Kidney tubule cell (primary cell): ENCODE data around the gene RAB10.
"Not testable (repeated sequence)": the region's sequence is repeated elsewhere in the genome, so short reads cannot be mapped to it uniquely, and the experiment has no call there.

Source experiments
- DNase-seq: peaks from one replicate; pipeline ENCODE4 v3.0.0-alpha.2; 2018; ENCODE audit warnings: low spot score

The RAB10 gene

GRCh38 chr2:26016012-26016705 is 17.7 kb upstream of the RAB10 start:
- DNase-seq, result no peak

- DNase-seq, result not testable (repeated sequence)
Observed at GRCh38 chr2:26016706-26017045, 17.2 kb upstream of the RAB10 start.

DNA sequence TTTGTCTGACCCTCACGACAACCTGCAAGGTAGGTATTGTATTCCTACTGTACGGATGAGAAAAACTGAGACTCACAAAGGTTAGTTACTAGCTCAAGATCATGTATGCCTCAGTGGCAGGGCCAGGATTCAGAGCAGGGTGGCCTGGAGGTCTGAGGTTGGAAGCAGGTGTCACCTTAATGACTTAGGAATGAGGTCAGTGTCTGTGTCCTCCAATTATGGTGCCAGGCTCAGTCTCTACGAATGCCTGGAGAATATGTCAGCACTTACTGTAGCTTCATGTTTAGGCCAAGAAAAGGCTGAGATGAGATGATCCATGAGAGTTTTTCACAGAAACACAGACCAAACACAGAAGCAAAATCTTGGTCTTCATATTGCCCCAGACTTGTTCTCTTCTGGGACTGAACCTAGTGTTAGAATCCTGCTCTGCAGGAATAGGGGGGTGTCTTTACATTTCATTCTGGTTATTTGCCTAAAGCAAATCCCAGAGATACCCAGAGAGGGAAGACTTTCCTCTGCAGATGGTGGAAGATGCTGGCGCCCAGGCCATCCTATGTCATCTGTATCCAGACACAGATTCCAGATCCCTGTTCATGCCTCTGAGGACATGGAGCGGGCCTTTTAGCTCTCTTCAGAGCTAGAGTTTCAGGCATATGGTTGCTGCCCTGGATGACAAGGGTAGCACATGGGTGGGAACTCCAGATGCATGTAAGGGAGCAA is 16.3 kb upstream of the RAB10 start:
- DNase-seq, result peak; percentile 77

GRCh38 chr2:26018184-26019055 is 15.5 kb upstream of the RAB10 start:
- peak; percentile 96 for DNase-seq

- DNase-seq, result peak; percentile 52
Observed at GRCh38 chr2:26020231-26020640, 13.6 kb upstream of the RAB10 start.

DNA sequence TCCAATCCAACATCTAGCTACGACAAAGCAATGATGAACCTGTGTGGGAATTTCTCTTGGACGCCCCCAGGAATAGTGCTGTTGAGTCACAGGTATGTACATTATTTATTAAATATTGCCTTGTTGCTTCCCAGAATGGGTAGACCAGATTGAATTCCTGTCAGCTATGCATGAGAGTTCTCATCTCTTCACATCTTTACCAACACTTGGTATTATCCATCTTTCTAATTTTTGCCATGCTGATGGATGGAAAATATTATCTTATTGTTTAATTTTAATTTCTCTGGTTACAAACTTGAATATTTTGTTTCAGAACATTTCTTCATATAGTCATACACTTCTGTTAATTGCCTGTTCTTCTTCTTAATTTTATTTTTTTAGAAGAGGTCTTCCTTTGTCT is 9.6 kb upstream of the RAB10 start:
- no peak for DNase-seq

- DNase-seq, result no peak
Observed at GRCh38 chr2:26025509-26025908, 8.4 kb upstream of the RAB10 start.

DNA sequence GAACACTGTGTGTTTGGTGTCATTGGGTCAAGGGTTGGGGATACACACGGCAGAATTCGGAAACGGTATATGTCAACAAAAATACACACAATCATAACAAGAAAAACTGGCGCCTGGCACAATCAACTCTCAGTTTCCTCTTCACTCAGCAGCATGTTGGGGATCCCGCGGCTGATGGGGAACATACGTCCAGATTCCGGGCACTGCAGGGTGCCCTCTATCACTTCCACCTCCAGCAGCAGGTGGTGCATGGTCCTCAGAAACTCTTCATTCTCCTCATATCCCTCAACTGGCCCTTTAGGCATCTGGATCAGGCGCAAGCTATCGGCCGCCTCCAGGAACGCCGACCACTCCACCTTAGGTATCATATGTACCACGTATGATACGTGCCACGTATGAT is 5.8 kb upstream of the RAB10 start:
- not testable (repeated sequence) for DNase-seq

DNA sequence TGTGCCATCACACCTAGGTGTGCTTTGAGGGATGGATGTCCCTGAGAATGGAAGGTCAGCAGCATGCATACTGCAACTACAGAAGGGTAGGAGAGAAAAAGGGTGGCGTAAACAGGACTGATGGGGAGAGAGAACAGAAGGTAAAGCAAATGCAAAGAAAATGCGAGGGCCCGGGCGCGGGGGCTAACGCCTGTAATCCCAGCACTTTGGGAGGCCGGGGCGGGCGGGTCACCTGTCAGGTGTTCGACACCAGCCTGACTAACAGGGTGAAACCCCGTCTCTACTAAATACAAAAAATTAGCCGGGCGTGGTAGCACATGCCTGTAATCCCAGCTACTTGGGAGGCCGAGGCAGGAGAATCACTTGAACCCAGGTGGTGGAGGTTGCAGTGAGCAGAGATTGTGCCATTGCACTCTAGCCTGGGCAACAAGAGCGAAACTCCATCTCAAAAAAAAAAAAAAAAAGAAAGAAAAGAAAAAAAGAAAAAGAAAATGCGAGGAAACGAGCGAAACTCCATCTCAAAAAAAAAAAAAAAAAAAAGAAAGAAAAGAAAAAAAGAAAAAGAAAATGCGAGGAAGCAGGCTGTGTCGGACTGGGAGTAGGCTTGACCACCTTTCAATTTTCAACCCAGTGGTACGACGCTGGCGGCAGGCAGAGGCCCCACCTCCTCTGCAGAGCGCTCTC is 1.2 kb upstream of the RAB10 start:
- DNase-seq, result not testable (repeated sequence)

- DNase-seq, result peak; percentile 87
Observed at GRCh38 chr2:26033270-26033817, 540 bp upstream of the RAB10 start.

DNA sequence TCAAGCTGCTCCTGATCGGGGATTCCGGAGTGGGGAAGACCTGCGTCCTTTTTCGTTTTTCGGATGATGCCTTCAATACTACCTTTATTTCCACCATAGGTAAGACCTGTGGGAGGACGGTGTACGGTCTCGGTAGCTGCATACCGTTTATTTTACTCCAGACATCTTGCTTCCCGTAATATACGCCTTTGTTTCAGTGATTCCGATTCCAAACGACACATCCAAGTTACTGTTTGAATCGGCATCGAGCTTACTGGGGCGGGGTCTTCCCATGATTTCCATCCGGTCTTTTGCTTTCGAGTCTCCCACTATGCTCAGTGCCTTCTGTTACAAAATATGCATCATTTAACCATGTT is 731 bp downstream of the RAB10 start:
- no peak for DNase-seq

DNA sequence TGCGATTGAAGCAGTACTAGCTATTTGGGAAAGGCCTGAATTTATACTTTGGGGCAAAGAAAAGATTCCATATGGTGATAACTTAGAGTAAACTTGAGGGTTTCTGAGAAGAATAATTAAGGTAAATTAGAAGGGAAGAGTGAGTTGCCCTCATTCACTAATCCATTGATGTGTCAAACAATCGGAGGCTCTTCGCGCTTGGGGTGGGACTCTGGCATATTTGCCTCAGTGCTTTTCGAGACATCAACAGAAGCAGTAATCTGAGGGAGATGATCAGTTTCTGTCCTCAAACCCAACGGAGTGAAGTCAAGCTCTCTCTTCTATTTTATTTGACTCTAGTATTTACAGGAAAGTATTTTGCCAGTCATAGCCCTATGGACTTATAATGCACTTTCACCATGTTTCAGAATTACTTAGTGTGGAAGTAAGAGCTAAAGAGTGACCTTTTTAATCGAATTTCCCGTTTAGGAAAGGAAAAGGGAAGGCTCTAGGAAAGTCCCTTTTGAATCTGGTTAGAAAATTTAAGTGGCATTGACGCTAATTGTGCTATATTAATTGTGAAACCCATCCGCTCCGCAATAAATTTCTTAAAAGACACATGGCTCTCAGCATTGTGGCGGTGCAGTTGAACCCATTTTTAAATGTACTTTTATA is 1.3 kb downstream of the RAB10 start:
- peak; percentile 26 for DNase-seq

DNA sequence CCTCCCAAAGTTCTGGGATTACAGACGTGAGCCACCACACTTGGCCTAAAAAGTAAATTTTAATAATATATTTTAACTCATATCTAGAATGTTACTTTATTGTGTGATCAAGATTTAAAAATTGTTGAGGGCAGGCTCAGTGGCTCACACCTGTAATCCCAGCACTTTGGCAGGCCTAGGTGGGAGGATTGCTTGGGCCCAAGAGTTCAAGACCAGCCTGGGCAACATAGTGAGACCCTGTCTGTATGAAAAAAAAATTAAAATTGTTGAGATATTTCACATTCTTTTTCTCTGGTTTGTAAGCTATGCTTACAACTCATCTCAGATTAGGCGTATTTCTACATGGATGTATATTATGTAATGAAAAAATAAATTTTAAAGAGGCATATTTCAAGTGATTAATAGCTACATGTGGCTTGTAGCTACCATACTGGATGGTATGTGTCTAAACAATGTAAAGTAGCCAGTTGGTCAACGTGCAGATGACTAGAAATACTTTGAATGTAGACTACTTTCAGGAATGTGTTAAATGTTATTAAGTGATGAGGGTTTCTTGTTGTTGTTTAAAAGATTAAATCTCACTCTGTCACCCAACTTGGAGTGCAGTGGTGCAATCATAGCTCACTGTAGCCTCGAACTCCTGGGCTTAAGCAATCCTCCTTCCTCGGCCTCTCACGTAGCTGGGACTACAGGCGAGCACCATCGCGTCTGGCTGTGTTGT is 5.9 kb downstream of the RAB10 start:
- no peak for DNase-seq

GRCh38 chr2:26043109-26043508 is 9.2 kb downstream of the RAB10 start:
- no peak for DNase-seq

DNA sequence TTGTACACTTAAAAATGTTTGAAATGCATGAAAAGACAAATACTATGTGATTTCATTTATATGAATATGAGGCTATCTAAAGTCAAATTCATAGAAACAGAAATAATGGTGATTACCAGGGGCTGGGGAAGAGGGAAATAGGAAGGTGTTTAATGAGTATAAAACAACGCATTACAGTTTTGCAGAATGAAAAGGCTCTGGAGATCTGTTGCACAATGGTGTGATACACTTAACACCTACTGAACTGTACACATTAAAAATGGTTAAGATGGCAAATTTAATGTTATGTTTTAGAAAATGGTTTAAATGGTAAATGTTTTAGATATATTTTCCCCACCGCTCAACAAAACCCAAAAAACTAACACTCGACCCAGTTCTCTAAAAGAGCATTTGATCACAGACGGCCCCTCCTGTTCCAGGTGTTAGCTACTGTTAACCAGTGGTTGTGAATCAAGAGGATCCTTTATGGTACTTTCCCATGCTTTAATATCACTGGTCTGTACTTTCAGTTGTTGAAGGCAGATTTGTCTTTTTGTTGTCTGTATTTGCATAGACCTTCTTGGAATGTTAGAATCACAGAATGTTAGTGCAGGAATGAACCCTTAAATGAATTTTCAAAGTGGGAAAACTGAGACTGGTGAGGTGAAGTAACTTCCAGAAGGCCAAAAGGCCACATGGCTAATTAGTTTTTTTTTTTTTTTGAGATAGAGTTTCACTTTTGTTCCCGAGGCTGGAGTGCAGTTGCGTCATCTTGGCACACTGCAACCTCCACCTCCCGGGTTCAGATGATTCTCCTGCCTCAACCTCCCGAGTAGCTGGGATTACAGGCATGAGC is 10.2 kb downstream of the RAB10 start:
- peak; percentile 50 for DNase-seq

DNA sequence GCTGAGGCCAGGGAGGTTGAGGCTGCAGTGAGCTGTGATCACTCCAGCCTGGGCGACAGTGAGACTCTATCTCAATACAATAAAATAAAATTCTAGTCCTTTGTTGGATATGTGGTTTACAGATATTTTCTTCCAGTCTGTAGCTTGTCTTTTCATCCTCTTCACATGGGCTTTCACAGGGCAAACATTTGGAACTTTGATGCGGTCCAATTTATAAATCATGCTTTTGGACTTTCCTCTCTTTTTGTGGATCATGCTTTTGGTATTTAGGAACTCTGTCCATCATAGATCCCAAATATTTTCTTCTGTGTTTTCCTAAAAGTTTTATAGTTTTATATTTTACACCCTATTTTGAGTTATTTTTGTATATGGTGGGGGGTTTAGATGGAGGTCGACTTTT is 14.9 kb downstream of the RAB10 start:
- DNase-seq, result no peak

DNA sequence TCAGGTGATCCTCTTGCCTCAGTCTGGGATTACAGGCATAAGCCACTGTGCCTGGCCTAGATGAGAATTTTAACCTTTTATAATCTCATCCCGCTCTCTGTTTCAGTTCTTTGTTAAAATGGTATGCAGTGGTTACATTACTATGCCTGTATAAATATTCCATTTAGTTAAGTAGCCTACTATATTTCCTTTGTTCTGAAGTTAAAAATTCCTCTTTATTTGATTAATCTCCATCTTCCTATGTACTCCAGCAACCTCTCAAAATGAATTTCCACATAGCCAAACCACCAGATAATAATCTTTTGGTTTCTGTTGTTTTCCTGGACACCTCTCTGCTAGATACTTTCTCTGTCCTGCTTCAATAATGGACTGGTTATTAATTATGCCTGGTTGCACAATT is 15.8 kb downstream of the RAB10 start:
- DNase-seq, result no peak

DNA sequence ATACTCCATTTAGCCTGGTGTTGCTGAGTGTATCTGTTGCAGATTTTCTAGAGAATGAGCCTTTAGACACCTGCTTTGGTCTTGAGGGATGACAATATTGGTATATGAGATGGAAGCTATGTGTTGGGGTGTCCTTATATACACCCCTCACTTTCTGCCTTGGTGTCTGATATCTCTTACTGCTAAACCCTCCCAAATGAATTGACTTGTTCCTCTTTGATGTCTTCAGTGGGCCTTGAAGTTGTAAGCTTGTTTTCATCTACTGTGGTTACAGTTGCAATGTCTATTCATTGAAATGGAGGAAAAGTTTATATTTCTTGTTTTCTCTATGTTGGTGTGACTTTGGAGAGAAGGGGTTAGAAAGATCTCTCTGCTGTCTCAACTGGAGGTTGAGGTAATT is 18.9 kb downstream of the RAB10 start:
- no peak for DNase-seq

- no peak for DNase-seq
Observed at GRCh38 chr2:26054598-26055348, 20.9 kb downstream of the RAB10 start.
